HCT116 (cell line): ENCODE results near the gene RCE1. TPM values are rescaled to one million over a fixed set of nuclear protein-coding genes. Genes with fewer than 3 reads are reported as not detected.

Source experiments
- ATAC-seq: fragments of 200-7000 bp; cut with Tn5 transposase; 2 replicates; pipeline ENCODE4 v1.9.1; 2020; ENCODE audit warnings: mild to moderate bottlenecking, moderate library complexity
- BruUV-seq: library from RNA; stranded (reverse); fragments of 400-500 nt; replicated peaks from 2 replicates; lab custom pipeline; 2021; lab: Mats Ljungman, UMichigan
- CTCF ChIA-PET: fragments of 300-600 bp; sonication (Branson Sonifier 250); formaldehyde crosslinking; loops from one replicate; lab custom pipeline; 2021; ENCODE audit warnings: antibody characterized with exemption; lab: Charles Lee
- POLR2A ChIA-PET: fragments of 300-600, 350-600 bp; sonication (Branson Sonifier 250); formaldehyde crosslinking; loops from one replicate; lab custom pipeline; 2021; ENCODE audit warnings: antibody characterized with exemption; lab: Charles Lee
- RAD21 ChIA-PET, 2 experiments: fragments of 300-600 bp; sonication (Branson Sonifier 250); formaldehyde crosslinking; loops; one replicate each; lab custom pipeline; 2023; ENCODE audit warnings: low total read pairs in 2 of 2; ENCODE audit not compliant: uncharacterized antibody in 2 of 2, unreplicated experiment in 2 of 2, low non-redundant PET in 1 of 2; lab: Charles Lee
- DNase-seq: peaks from one replicate; pipeline ENCODE4 v3.0.0-alpha.2; 2010; ENCODE audit warnings: low read depth, low spot score
- H2AFZ ChIP-seq: fragments of 200-600 bp; shearing (Covaris generic), sonication (generic); 2 replicates; pipeline ENCODE4 v1.6.1; 2017; ENCODE audit warnings: low read depth, mixed run types, mixed read lengths, antibody characterized with exemption, low read length; ENCODE audit not compliant: poor library complexity, severe bottlenecking
- H3K27ac ChIP-seq: 2 replicates; pipeline ENCODE4 v1.5.1; 2012; ENCODE audit warnings: low read depth, low read length
- H3K27me3 ChIP-seq: fragments of 200-600 bp; sonication (generic); 2 replicates; pipeline ENCODE4 v1.6.1; 2016; ENCODE audit warnings: mixed run types, low read length, mixed read lengths; ENCODE audit not compliant: insufficient read depth
- H3K36me3 ChIP-seq, 2 experiments: fragments of 200-500 bp in 1 of 2; fragments of 200-600 bp in 1 of 2; sonication (Bioruptor generic) in 1 of 2; sonication (generic) in 1 of 2; 2 replicates each; pipeline versions ENCODE4 v1.5.1 to v1.6.1; 2014 to 2016; ENCODE audit warnings: low read length in 2 of 2, inconsistent platforms in 1 of 2, mixed read lengths in 1 of 2, mixed run types in 1 of 2; ENCODE audit not compliant: insufficient read depth in 2 of 2, control insufficient read depth in 1 of 2
- H3K4me1 ChIP-seq, 2 experiments: fragments of 200-600 bp in 1 of 2; sonication (generic) in 1 of 2; 2 replicates each; pipeline versions ENCODE4 v1.5.1 to v1.6.1; 2012 to 2017; ENCODE audit warnings: low read length in 2 of 2, inconsistent platforms in 1 of 2, mild to moderate bottlenecking in 1 of 2, mixed read lengths in 1 of 2, mixed run types in 1 of 2, moderate library complexity in 1 of 2; ENCODE audit not compliant: insufficient read depth in 2 of 2, control insufficient read depth in 1 of 2
- H3K4me2 ChIP-seq: fragments of 200-600 bp; sonication (generic); 2 replicates; pipeline ENCODE4 v1.6.1; 2017; ENCODE audit warnings: mixed run types, low read length, mixed read lengths
- H3K4me3 ChIP-seq, 2 experiments: fragments of 200-600 bp in 1 of 2; sonication (generic) in 1 of 2; replicated peaks in 1 of 2; 2 replicates each; pipeline ENCODE4 v1.5.1; 2011 to 2016; ENCODE audit warnings: low read length in 2 of 2, control low read depth in 1 of 2, low read depth in 1 of 2, mild to moderate bottlenecking in 1 of 2, mixed read lengths in 1 of 2, mixed run types in 1 of 2
- H3K79me2 ChIP-seq: fragments of 200-600 bp; sonication (generic); 2 replicates; pipeline ENCODE4 v1.6.1; 2017; ENCODE audit warnings: mild to moderate bottlenecking, mixed run types, low read length, moderate library complexity, mixed read lengths; ENCODE audit not compliant: insufficient read depth
- H3K9ac ChIP-seq: fragments of 200-600 bp; sonication (generic); 2 replicates; pipeline ENCODE4 v1.6.1; 2016; ENCODE audit warnings: low read length, mixed read lengths
- H3K9me2 ChIP-seq: fragments of 200-600 bp; sonication (generic), shearing (Covaris generic); 2 replicates; pipeline ENCODE4 v1.6.1; 2017; ENCODE audit warnings: mixed run types, mild to moderate bottlenecking, moderate library complexity; ENCODE audit not compliant: insufficient read depth
- H3K9me3 ChIP-seq, 2 experiments: fragments of 200-500 bp in 1 of 2; fragments of 200-600 bp in 1 of 2; sonication (Bioruptor generic) in 1 of 2; sonication (generic) in 1 of 2; 2 replicates each; pipeline ENCODE4 v1.6.1; 2014 to 2017; ENCODE audit warnings: low read length in 2 of 2, mixed read lengths in 2 of 2, inconsistent platforms in 1 of 2, low read depth in 1 of 2, mild to moderate bottlenecking in 1 of 2, mixed run types in 1 of 2, moderate library complexity in 1 of 2; ENCODE audit not compliant: control insufficient read depth in 1 of 2, insufficient read depth in 1 of 2
- H4K20me1 ChIP-seq: fragments of 200-600 bp; sonication (generic), shearing (Covaris generic); 2 replicates; pipeline ENCODE4 v1.6.1; 2017; ENCODE audit warnings: mixed run types, mild to moderate bottlenecking, moderate library complexity; ENCODE audit not compliant: insufficient read depth
- EGR1 ChIP-seq: IDR thresholded peaks from 2 replicates; pipeline ENCODE4 v1.6.1; 2012; ENCODE audit warnings: low read depth
- POLR2AphosphoS5 ChIP-seq: IDR thresholded peaks from 2 replicates; pipeline ENCODE4 v1.6.1; 2011; ENCODE audit warnings: mild to moderate bottlenecking, low read depth, low read length, moderate library complexity
- RAD21 ChIP-seq: IDR thresholded peaks from 2 replicates; pipeline ENCODE4 v1.6.1; 2012; ENCODE audit warnings: low read depth, mild to moderate bottlenecking
- SIN3A ChIP-seq: IDR thresholded peaks from 2 replicates; pipeline ENCODE4 v1.6.1; 2012; ENCODE audit warnings: low read depth
- ZFX ChIP-seq: fragments of 450-650 bp; IDR thresholded peaks from 2 replicates; pipeline ENCODE4 v1.6.1; 2017
- intact Hi-C: fragments of 100-400 bp; cut with micrococcal nuclease; formaldehyde crosslinking; loops from 2 replicates; pipeline ENCODE4 v1.10.0; 2022
- total RNA-seq: library from RNA; stranded (reverse); gene quantifications from one replicate; pipeline ENCODE4 v1.2.1, GENCODE V29; 2021; ENCODE audit not compliant: unreplicated experiment
- TF ChIP-seq, protein P1 (sequence below), 3 experiments: fragments of 200-600 bp in 1 of 3; sonication (generic) in 1 of 3; IDR thresholded peaks in 2 of 3; conservative IDR thresholded peaks in 1 of 3; 2 replicates each; pipeline ENCODE4 v1.5.1; 2012 to 2017; ENCODE audit warnings: low read depth in 2 of 3, low read length in 2 of 3, antibody characterized with exemption in 1 of 3, borderline replicate concordance in 1 of 3, control low read depth in 1 of 3, mild to moderate bottlenecking in 1 of 3, mixed read lengths in 1 of 3, mixed run types in 1 of 3, moderate library complexity in 1 of 3; ENCODE audit not compliant: insufficient read depth in 1 of 3

The RCE1 gene
- total RNA-seq, 1 experiment from 2014 or later: 35.3 TPM

DNA sequence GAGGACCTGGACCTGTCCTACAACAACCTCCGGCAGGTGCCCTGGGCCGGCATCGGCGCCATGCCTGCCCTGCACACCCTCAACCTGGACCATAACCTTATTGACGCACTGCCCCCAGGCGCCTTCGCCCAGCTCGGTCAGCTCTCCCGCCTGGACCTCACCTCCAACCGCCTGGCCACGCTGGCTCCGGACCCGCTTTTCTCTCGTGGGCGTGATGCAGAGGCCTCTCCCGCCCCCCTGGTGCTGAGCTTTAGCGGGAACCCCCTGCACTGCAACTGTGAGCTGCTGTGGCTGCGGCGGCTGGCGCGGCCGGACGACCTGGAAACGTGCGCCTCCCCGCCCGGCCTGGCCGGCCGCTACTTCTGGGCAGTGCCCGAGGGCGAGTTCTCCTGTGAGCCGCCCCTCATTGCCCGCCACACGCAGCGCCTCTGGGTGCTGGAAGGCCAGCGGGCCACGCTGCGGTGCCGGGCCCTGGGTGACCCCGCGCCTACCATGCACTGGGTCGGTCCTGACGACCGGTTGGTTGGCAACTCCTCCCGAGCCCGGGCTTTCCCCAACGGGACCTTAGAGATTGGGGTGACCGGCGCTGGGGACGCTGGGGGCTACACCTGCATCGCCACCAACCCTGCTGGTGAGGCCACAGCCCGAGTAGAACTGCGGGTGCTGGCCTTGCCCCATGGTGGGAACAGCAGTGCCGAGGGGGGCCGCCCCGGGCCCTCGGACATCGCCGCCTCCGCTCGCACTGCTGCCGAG is 15.1 kb downstream of the RCE1 start:
- POLR2A ChIA-PET: interaction anchor here (0.7 kb wide), 1 partner anchor 60 kb away, joined by 3 read pairs; no protein-coding TSS in a partner anchor
- Histone ChIP-seq H3K9me2 (no peaks in the 10 kb centered on the region), H2AFZ (no peak overlapping the region), H3K4me3 (peak overlapping the region; percentile 66 to 74; a peak in 2 of 4 replicates), H3K79me2 (peaks cover 23% of the 10 kb centered on the region), H4K20me1 (no peaks in the 10 kb centered on the region), H3K36me3 (peaks cover 0 to 4% of the 10 kb centered on the region in 2 experiments; a peak in 1 of 4 replicates), H3K9ac (no peak overlapping the region), H3K9me3 (no peaks in the 10 kb centered on the region), H3K4me2 (peak overlapping the region; percentile 88), H3K4me1 (peaks cover 11 to 24% of the 10 kb centered on the region in 2 experiments), H3K27me3 (no peaks in the 10 kb centered on the region), H3K27ac (peak overlapping the region; percentile 97; the same call in 1 of the 2 replicates)
- BruUV-seq: no TSS peak
- ATAC-seq (no peak), DNase-seq (no peak)
- no peak for TF ChIP-seq EGR1
- TF ChIP-seq SIN3A: no peak
- TF ChIP-seq POLR2AphosphoS5: no peak
- no peak for TF ChIP-seq RAD21
- no peak for TF ChIP-seq ZFX
- TF ChIP-seq, protein P1, sequence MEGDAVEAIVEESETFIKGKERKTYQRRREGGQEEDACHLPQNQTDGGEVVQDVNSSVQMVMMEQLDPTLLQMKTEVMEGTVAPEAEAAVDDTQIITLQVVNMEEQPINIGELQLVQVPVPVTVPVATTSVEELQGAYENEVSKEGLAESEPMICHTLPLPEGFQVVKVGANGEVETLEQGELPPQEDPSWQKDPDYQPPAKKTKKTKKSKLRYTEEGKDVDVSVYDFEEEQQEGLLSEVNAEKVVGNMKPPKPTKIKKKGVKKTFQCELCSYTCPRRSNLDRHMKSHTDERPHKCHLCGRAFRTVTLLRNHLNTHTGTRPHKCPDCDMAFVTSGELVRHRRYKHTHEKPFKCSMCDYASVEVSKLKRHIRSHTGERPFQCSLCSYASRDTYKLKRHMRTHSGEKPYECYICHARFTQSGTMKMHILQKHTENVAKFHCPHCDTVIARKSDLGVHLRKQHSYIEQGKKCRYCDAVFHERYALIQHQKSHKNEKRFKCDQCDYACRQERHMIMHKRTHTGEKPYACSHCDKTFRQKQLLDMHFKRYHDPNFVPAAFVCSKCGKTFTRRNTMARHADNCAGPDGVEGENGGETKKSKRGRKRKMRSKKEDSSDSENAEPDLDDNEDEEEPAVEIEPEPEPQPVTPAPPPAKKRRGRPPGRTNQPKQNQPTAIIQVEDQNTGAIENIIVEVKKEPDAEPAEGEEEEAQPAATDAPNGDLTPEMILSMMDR (IDR thresholded peaks at IDR 0.05 in 2 of 3, conservative IDR thresholded peaks at IDR 0.05 in 1 of 3; ENCODE audit: borderline replicate concordance in 1 of 3, insufficient read depth in 1 of 3, low read depth in 2 of 3, low read length in 2 of 3): no peak
- intact Hi-C loops: no loop called here
- CTCF ChIA-PET: interaction anchor here (1.2 kb wide), 1 partner anchor 25 kb away, joined by 5 read pairs; no protein-coding TSS in a partner anchor
- RAD21 ChIA-PET: no interaction called here
